ENCODE data around the gene RNASEH2B. TPM values are rescaled to one million over a fixed set of nuclear protein-coding genes. Genes with fewer than 3 reads are reported as not detected.
A peak's percentile ranks its signal among the peaks of the same experiment; 100 is the strongest.

RNASEH2B gene
- polyA plus RNA-seq, 3 donors: 30.9 to 71.5 (median 65.9) TPM

DNA sequence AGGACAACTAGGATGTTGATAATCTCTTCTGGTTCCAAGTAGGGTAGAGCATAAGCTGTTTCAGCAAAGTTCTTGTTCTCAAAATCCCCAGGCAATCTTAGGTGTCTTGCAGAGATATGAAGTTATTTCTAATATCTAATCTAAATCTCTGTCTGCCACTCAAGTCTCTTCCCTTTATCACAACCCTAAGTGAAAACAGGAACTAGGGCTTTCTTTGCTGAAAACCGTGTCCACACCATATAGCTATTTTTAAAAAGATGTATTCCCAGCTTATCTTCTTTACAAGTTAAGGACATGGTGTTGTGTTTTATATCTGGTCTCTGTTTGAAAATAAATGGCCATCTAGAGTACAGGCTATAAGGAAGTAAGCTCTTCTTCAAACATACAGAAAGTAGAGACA is 11.3 kb upstream of the RNASEH2B start:
- H3K27me3 ChIP-seq (ENCODE audit: control insufficient read depth in 2 of 2, insufficient read depth in 2 of 2, low read length in 2 of 2): no peaks in the 10 kb centered on the region
- H4K20me1 ChIP-seq (ENCODE audit: insufficient read depth, low read length): no peaks in the 10 kb centered on the region
- H3K9ac ChIP-seq (ENCODE audit: insufficient read depth, low read length, poor library complexity, severe bottlenecking): no peak overlapping the region
- Mint-ChIP-seq H3K36me3 (peaks cover 2 to 4% of the 10 kb centered on the region in 2 donors), H3K27me3 (ENCODE audit: low read depth in 3 of 3) (no peaks in the 10 kb centered on the region), H3K27ac (no peak overlapping the region), H3K4me1 (peaks cover 21% of the 10 kb centered on the region), H3K4me3 (no peak overlapping the region), H3K9me3 (peaks cover 0 to 2% (median 0%) of the 10 kb centered on the region in 7 donors)
- H3K4me1 ChIP-seq (ENCODE audit: control insufficient read depth in 1 of 2, insufficient read depth in 2 of 2, low read length in 2 of 2): peaks cover 14 to 20% of the 10 kb centered on the region in 2 donors
- no peak overlapping the region for H3K4me3 ChIP-seq (replicated peaks in 1 of 3; ENCODE audit: low read depth in 2 of 3, low read length in 3 of 3)
- no peak overlapping the region for H3K4me2 ChIP-seq (replicated peaks; ENCODE audit: extremely low read depth, low read length, poor library complexity, severe bottlenecking)
- H2AFZ ChIP-seq (ENCODE audit: insufficient read depth, low read depth, low read length, poor library complexity, severe bottlenecking): no peak overlapping the region
- H3K79me2 ChIP-seq (ENCODE audit: insufficient read depth, low read length): no peaks in the 10 kb centered on the region
- H3K36me3 ChIP-seq (replicated peaks in 1 of 2; ENCODE audit: control insufficient read depth in 1 of 2, insufficient read depth in 2 of 2, low read length in 2 of 2): no peaks in the 10 kb centered on the region
- no peaks in the 10 kb centered on the region for H3K9me3 ChIP-seq (replicated peaks in 1 of 2; ENCODE audit: control insufficient read depth in 1 of 2, insufficient read depth in 1 of 2, low read length in 2 of 2)
- WGBS (ENCODE audit: insufficient coverage): no CpG with 5 or more reads among the region's 1 CpG
- DNase-seq: peak in 1 of 3 donors; percentile 38
- TF ChIP-seq, protein P1, sequence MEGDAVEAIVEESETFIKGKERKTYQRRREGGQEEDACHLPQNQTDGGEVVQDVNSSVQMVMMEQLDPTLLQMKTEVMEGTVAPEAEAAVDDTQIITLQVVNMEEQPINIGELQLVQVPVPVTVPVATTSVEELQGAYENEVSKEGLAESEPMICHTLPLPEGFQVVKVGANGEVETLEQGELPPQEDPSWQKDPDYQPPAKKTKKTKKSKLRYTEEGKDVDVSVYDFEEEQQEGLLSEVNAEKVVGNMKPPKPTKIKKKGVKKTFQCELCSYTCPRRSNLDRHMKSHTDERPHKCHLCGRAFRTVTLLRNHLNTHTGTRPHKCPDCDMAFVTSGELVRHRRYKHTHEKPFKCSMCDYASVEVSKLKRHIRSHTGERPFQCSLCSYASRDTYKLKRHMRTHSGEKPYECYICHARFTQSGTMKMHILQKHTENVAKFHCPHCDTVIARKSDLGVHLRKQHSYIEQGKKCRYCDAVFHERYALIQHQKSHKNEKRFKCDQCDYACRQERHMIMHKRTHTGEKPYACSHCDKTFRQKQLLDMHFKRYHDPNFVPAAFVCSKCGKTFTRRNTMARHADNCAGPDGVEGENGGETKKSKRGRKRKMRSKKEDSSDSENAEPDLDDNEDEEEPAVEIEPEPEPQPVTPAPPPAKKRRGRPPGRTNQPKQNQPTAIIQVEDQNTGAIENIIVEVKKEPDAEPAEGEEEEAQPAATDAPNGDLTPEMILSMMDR (IDR thresholded peaks at IDR 0.05): no peak
- intact Hi-C loops (cut with micrococcal nuclease): no loop called here
- H3K27ac ChIP-seq (ENCODE audit: low read depth in 1 of 2, low read length in 2 of 2): no peak overlapping the region

- Histone ChIP-seq H3K4me2 (replicated peaks; ENCODE audit: extremely low read depth, low read length, poor library complexity, severe bottlenecking) (no peak overlapping the region), H2AFZ (ENCODE audit: insufficient read depth, low read depth, low read length, poor library complexity, severe bottlenecking) (no peak overlapping the region), H3K9me3 (replicated peaks in 1 of 2; ENCODE audit: control insufficient read depth in 1 of 2, insufficient read depth in 1 of 2, low read length in 2 of 2) (no peaks in the 10 kb centered on the region), H3K36me3 (replicated peaks in 1 of 2; ENCODE audit: control insufficient read depth in 1 of 2, insufficient read depth in 2 of 2, low read length in 2 of 2) (no peaks in the 10 kb centered on the region), H3K27me3 (ENCODE audit: control insufficient read depth in 2 of 2, insufficient read depth in 2 of 2, low read length in 2 of 2) (no peaks in the 10 kb centered on the region), H3K27ac (ENCODE audit: low read depth in 1 of 2, low read length in 2 of 2) (no peak overlapping the region), H3K4me3 (replicated peaks in 1 of 3; ENCODE audit: low read depth in 2 of 3, low read length in 3 of 3) (no peak overlapping the region), H3K4me1 (ENCODE audit: control insufficient read depth in 1 of 2, insufficient read depth in 2 of 2, low read length in 2 of 2) (peaks cover 4 to 7% of the 10 kb centered on the region in 2 donors), H4K20me1 (ENCODE audit: insufficient read depth, low read length) (no peaks in the 10 kb centered on the region), H3K79me2 (ENCODE audit: insufficient read depth, low read length) (no peaks in the 10 kb centered on the region), H3K9ac (ENCODE audit: insufficient read depth, low read length, poor library complexity, severe bottlenecking) (no peak overlapping the region)
- TF ChIP-seq, protein P1 (IDR thresholded peaks at IDR 0.05): no peak
- Mint-ChIP-seq H3K4me3 (no peak overlapping the region), H3K4me1 (peaks cover 6% of the 10 kb centered on the region), H3K9me3 (no peaks in the 10 kb centered on the region), H3K27me3 (ENCODE audit: low read depth in 3 of 3) (peaks cover 0 to 2% (median 0%) of the 10 kb centered on the region in 3 donors), H3K27ac (no peak overlapping the region), H3K36me3 (peaks cover 0 to 4% of the 10 kb centered on the region in 2 donors)
- no peak for DNase-seq
- WGBS (ENCODE audit: insufficient coverage): no CpG with 5 or more reads among the region's 2 CpGs
- intact Hi-C loops (cut with micrococcal nuclease): no loop called here
Measured at GRCh38 chr13:50901701-50902100, 7.9 kb upstream of the RNASEH2B start.

All from CD14-positive monocyte (primary cell).